ENCODE measurements around the gene CCDC88B.
"Not testable (repeated sequence)": the region's sequence is repeated elsewhere in the genome, so short reads cannot be mapped to it uniquely, and the experiment has no call there.

The CCDC88B gene

DNA sequence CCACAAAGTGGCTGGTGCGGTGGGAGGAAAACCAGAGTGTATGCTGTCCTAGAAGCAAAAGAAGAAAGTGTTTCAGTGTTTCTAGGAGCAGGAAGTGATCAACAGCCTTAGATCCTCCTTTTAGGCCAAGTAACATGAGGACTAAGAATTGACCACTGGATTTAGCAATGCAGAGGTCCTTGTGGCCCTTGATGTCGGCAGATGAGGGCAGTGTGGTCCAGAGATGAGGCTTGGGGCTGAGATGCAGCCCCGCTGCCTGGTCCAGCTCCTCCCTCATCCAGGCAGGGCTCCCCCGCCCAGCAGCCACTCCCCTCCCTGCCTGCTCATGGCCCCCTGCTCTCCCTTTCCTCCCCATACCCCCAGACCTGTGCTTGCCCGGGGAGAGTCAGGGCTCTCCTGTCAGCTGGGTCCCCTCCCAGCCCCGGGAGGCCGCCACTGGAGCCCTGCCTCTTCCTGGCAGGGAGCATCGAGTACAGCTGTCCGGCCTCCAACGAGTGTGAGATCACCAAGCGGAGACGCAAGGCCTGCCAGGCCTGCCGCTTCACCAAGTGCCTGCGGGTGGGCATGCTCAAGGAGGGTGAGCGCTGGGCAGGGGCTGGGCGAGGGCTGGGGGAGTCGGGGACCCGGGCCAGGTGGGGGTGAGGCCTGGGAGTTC, 26.4 kb upstream of the CCDC88B start:
- H3K36me3 ChIP-seq (ENCODE audit: low read length): no peaks in the 10 kb centered on the region
- no peak overlapping the region for H3K4me3 ChIP-seq (ENCODE audit: insufficient read depth, low read length, poor library complexity, severe bottlenecking)
- H3K27me3 ChIP-seq (ENCODE audit: low read length): no peaks in the 10 kb centered on the region
- peaks cover 31% of the 10 kb centered on the region for H3K79me2 ChIP-seq (ENCODE audit: insufficient read depth, low read length)
- H3K4me2 ChIP-seq (ENCODE audit: low read depth, low read length, poor library complexity, severe bottlenecking): no peak overlapping the region
- H2AFZ ChIP-seq (ENCODE audit: low read depth, low read length, severe bottlenecking): no peak overlapping the region
- peaks cover 24% of the 10 kb centered on the region for H3F3A ChIP-seq (ENCODE audit: insufficient read depth)
- no peaks in the 10 kb centered on the region for H3K9me2 ChIP-seq (replicated peaks; ENCODE audit: insufficient read depth, low read length)
- H3K9ac ChIP-seq (ENCODE audit: low read length): no peak overlapping the region
- H3K9me3 ChIP-seq (ENCODE audit: insufficient read depth, low read length): no peaks in the 10 kb centered on the region
- H3K27ac ChIP-seq (ENCODE audit: low read depth, low read length): no peak overlapping the region
- TF ChIP-seq EZH2phosphoT487 (conservative IDR thresholded peaks at IDR 0.05; ENCODE audit: low read length): no peak
- TF ChIP-seq, protein P1, sequence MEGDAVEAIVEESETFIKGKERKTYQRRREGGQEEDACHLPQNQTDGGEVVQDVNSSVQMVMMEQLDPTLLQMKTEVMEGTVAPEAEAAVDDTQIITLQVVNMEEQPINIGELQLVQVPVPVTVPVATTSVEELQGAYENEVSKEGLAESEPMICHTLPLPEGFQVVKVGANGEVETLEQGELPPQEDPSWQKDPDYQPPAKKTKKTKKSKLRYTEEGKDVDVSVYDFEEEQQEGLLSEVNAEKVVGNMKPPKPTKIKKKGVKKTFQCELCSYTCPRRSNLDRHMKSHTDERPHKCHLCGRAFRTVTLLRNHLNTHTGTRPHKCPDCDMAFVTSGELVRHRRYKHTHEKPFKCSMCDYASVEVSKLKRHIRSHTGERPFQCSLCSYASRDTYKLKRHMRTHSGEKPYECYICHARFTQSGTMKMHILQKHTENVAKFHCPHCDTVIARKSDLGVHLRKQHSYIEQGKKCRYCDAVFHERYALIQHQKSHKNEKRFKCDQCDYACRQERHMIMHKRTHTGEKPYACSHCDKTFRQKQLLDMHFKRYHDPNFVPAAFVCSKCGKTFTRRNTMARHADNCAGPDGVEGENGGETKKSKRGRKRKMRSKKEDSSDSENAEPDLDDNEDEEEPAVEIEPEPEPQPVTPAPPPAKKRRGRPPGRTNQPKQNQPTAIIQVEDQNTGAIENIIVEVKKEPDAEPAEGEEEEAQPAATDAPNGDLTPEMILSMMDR (IDR thresholded peaks at IDR 0.05; ENCODE audit: insufficient read depth, low read length, poor library complexity, severe bottlenecking): no peak
- no peaks in the 10 kb centered on the region; the same call in 1 of the 2 replicates for H4K20me1 ChIP-seq (ENCODE audit: low read depth, low read length)

DNA sequence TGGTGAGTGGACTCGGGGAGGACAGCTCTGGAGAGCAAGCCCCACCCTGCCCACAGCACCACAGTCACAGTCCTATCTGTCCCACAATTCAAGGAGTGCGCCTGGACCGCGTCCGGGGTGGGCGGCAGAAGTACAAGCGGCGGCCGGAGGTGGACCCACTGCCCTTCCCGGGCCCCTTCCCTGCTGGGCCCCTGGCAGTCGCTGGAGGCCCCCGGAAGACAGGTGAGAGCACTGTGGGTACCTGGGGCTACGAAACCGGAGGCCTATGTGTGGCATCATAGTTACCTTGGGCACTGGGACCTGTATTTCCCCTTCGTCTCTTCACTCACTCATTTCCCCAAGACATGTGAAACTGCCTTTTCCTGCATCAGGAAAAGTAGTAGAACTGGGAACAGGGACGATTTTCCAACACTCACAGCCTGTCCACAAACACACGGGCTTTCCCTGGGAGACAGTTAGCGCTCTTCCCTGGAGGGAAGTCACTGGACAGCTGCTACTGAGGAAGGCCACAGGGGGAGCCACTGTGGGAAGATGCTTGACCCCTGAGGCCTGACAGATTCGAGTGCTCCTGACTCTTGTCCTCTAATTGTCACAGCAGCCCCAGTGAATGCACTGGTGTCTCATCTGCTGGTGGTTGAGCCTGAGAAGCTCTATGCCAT, 25.7 kb upstream of the CCDC88B start:
- TF ChIP-seq EZH2phosphoT487 (conservative IDR thresholded peaks at IDR 0.05; ENCODE audit: low read length): no peak
- TF ChIP-seq, protein P1 (IDR thresholded peaks at IDR 0.05; ENCODE audit: insufficient read depth, low read length, poor library complexity, severe bottlenecking): no peak
- peaks cover 29% of the 10 kb centered on the region for H3K79me2 ChIP-seq (ENCODE audit: insufficient read depth, low read length)
- no peak overlapping the region for H3K4me3 ChIP-seq (ENCODE audit: insufficient read depth, low read length, poor library complexity, severe bottlenecking)
- H3K27me3 ChIP-seq (ENCODE audit: low read length): no peaks in the 10 kb centered on the region
- peaks cover 24% of the 10 kb centered on the region for H3F3A ChIP-seq (ENCODE audit: insufficient read depth)
- H3K9me3 ChIP-seq (ENCODE audit: insufficient read depth, low read length): no peaks in the 10 kb centered on the region
- H3K9ac ChIP-seq (ENCODE audit: low read length): no peak overlapping the region
- H3K36me3 ChIP-seq (ENCODE audit: low read length): no peaks in the 10 kb centered on the region
- H3K27ac ChIP-seq (ENCODE audit: low read depth, low read length): no peak overlapping the region
- H3K4me2 ChIP-seq (ENCODE audit: low read depth, low read length, poor library complexity, severe bottlenecking): no peak overlapping the region
- H4K20me1 ChIP-seq (ENCODE audit: low read depth, low read length): no peaks in the 10 kb centered on the region; the same call in 1 of the 2 replicates
- H2AFZ ChIP-seq (ENCODE audit: low read depth, low read length, severe bottlenecking): no peak overlapping the region
- H3K9me2 ChIP-seq (replicated peaks; ENCODE audit: insufficient read depth, low read length): no peaks in the 10 kb centered on the region

DNA sequence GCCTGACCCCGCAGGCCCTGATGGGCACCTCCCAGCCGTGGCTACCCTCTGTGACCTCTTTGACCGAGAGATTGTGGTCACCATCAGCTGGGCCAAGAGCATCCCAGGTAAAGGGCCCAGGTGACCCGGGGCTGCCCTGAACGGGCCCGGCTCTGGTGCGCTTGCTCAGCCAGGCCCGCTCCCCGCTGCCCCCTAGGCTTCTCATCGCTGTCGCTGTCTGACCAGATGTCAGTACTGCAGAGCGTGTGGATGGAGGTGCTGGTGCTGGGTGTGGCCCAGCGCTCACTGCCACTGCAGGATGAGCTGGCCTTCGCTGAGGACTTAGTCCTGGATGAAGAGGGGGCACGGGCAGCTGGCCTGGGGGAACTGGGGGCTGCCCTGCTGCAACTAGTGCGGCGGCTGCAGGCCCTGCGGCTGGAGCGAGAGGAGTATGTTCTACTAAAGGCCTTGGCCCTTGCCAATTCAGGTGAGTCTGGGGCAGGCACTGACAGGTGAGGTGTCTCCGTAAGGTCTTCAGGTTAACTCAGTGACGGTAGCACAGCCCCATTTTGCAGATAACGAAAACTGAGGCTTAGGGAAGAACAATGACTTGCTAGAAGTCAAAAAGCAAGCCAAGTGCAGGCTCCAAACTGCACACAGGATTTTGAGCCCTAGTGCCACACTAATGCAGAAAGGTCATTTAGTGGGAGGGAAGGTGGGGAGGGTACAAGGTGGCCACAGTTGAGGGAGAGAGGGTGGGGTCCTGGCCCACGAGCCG, 25.0 kb upstream of the CCDC88B start:
- no peak overlapping the region for H3K4me3 ChIP-seq (ENCODE audit: insufficient read depth, low read length, poor library complexity, severe bottlenecking)
- H3K9me3 ChIP-seq (ENCODE audit: insufficient read depth, low read length): no peaks in the 10 kb centered on the region
- H4K20me1 ChIP-seq (ENCODE audit: low read depth, low read length): no peaks in the 10 kb centered on the region; the same call in 1 of the 2 replicates
- no peaks in the 10 kb centered on the region for H3K36me3 ChIP-seq (ENCODE audit: low read length)
- H3K79me2 ChIP-seq (ENCODE audit: insufficient read depth, low read length): peaks cover 22% of the 10 kb centered on the region
- no peak overlapping the region for H3K9ac ChIP-seq (ENCODE audit: low read length)
- TF ChIP-seq, protein P1 (IDR thresholded peaks at IDR 0.05; ENCODE audit: insufficient read depth, low read length, poor library complexity, severe bottlenecking): no peak
- TF ChIP-seq EZH2phosphoT487 (conservative IDR thresholded peaks at IDR 0.05; ENCODE audit: low read length): no peak
- peaks cover 24% of the 10 kb centered on the region for H3F3A ChIP-seq (ENCODE audit: insufficient read depth)
- no peak overlapping the region for H3K27ac ChIP-seq (ENCODE audit: low read depth, low read length)
- no peak overlapping the region for H2AFZ ChIP-seq (ENCODE audit: low read depth, low read length, severe bottlenecking)
- no peak overlapping the region for H3K4me2 ChIP-seq (ENCODE audit: low read depth, low read length, poor library complexity, severe bottlenecking)
- no peaks in the 10 kb centered on the region for H3K9me2 ChIP-seq (replicated peaks; ENCODE audit: insufficient read depth, low read length)
- H3K27me3 ChIP-seq (ENCODE audit: low read length): no peaks in the 10 kb centered on the region

DNA sequence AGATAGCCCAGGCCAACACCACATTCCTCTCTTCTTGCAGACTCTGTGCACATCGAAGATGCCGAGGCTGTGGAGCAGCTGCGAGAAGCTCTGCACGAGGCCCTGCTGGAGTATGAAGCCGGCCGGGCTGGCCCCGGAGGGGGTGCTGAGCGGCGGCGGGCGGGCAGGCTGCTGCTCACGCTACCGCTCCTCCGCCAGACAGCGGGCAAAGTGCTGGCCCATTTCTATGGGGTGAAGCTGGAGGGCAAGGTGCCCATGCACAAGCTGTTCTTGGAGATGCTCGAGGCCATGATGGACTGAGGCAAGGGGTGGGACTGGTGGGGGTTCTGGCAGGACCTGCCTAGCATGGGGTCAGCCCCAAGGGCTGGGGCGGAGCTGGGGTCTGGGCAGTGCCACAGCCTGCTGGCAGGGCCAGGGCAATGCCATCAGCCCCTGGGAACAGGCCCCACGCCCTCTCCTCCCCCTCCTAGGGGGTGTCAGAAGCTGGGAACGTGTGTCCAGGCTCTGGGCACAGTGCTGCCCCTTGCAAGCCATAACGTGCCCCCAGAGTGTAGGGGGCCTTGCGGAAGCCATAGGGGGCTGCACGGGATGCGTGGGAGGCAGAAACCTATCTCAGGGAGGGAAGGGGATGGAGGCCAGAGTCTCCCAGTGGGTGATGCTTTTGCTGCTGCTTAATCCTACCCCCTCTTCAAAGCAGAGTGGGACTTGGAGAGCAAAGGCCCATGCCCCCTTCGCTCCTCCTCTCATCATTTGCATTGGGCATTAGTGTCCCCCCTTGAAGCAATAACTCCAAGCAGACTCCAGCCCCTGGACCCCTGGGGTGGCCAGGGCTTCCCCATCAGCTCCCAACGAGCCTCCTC, 24.1 kb upstream of the CCDC88B start:
- H4K20me1 ChIP-seq (ENCODE audit: low read depth, low read length); H3K27me3 ChIP-seq (ENCODE audit: low read length); H3K9me3 ChIP-seq (ENCODE audit: insufficient read depth, low read length); H3K36me3 ChIP-seq (ENCODE audit: low read length); H2AFZ ChIP-seq (ENCODE audit: low read depth, low read length, severe bottlenecking); H3K9me2 ChIP-seq (replicated peaks; ENCODE audit: insufficient read depth, low read length): not testable (repeated sequence)
- Histone ChIP-seq H3K79me2 (ENCODE audit: insufficient read depth, low read length) (peaks cover 16% of the 10 kb centered on the region), H3K4me2 (ENCODE audit: low read depth, low read length, poor library complexity, severe bottlenecking) (peak overlapping the region; percentile 64), H3K9ac (ENCODE audit: low read length) (peak overlapping the region; percentile 84), H3K27ac (ENCODE audit: low read depth, low read length) (peak overlapping the region; percentile 92), H3K4me3 (ENCODE audit: insufficient read depth, low read length, poor library complexity, severe bottlenecking) (peak overlapping the region; percentile 73), H3F3A (ENCODE audit: insufficient read depth) (peaks cover 24% of the 10 kb centered on the region)

Data from SU-DHL-6 (cell line).